Uterus (tissue), 4 donors: Measurements from ENCODE around the gene KRT84. TPM values are rescaled to one million over a fixed set of nuclear protein-coding genes. Genes with fewer than 3 reads are reported as not detected.

ENCODE experiments used
- DNase-seq, 2 donors: peaks; one replicate each; pipeline ENCODE4 v3.0.0-alpha.2; 2019 to 2020
- H3K27ac ChIP-seq, 2 donors: fragments of 200-600 bp; sonication (generic); 1 replicate in 1 of 2; 2 replicates in 1 of 2; pipeline ENCODE4 v1.5.1; 2016 to 2018
- H3K27me3 ChIP-seq, 2 donors: fragments of 200-600 bp; sonication (generic); one replicate each; pipeline ENCODE4 v1.5.1; 2018 to 2019; ENCODE audit warnings: control low read depth in 1 of 2
- H3K36me3 ChIP-seq, 2 donors: fragments of 200-600 bp; sonication (generic); one replicate each; pipeline ENCODE4 v1.5.1; 2019; ENCODE audit warnings: control low read depth in 1 of 2
- H3K4me1 ChIP-seq, 2 donors: fragments of 200-600 bp; sonication (generic); one replicate each; pipeline ENCODE4 v1.5.1; 2018 to 2019; ENCODE audit warnings: control low read depth in 1 of 2
- H3K4me3 ChIP-seq, 2 donors: fragments of 200-600 bp; sonication (generic); 1 replicate in 1 of 2; 2 replicates in 1 of 2; pipeline ENCODE4 v1.5.1; 2018 to 2019; ENCODE audit warnings: mild to moderate bottlenecking in 1 of 2
- H3K9me3 ChIP-seq, 2 donors: fragments of 200-600 bp; sonication (generic); one replicate each; pipeline ENCODE4 v1.5.1; 2019; ENCODE audit warnings: control low read depth in 1 of 2
- CTCF ChIP-seq, 4 experiments: fragments of 200-600 bp in 2 of 4; fragments of 450-650 bp in 2 of 4; sonication (generic) in 2 of 4; IDR thresholded peaks; one replicate each; pipeline ENCODE4 v1.5.1; 2016 to 2019; ENCODE audit warnings: antibody characterized with exemption in 4 of 4, mild to moderate bottlenecking in 2 of 4, moderate library complexity in 1 of 4
- POLR2A ChIP-seq, 2 donors: fragments of 450-650 bp; IDR thresholded peaks; one replicate each; pipeline ENCODE4 v1.6.1; 2016; ENCODE audit warnings: antibody characterized with exemption in 2 of 2, mild to moderate bottlenecking in 1 of 2, moderate library complexity in 1 of 2
- intact Hi-C: fragments of 100-400 bp; cut with DNase I; formaldehyde crosslinking; loops from one replicate; pipeline ENCODE4 v1.15.1; 2023; ENCODE audit warnings: low total_unique reads
- total RNA-seq, 4 donors: library from RNA; depleted of rRNA in 3 of 4; stranded (reverse); fragments of >200 nt in 3 of 4; gene quantifications; one replicate each; pipeline versions ENCODE4 v1.1.0 to v1.2.4, GENCODE V29; 2014 to 2023
- donor health status: DM: yes; HTN: yes; CAD: no.

Gene KRT84, protein sequence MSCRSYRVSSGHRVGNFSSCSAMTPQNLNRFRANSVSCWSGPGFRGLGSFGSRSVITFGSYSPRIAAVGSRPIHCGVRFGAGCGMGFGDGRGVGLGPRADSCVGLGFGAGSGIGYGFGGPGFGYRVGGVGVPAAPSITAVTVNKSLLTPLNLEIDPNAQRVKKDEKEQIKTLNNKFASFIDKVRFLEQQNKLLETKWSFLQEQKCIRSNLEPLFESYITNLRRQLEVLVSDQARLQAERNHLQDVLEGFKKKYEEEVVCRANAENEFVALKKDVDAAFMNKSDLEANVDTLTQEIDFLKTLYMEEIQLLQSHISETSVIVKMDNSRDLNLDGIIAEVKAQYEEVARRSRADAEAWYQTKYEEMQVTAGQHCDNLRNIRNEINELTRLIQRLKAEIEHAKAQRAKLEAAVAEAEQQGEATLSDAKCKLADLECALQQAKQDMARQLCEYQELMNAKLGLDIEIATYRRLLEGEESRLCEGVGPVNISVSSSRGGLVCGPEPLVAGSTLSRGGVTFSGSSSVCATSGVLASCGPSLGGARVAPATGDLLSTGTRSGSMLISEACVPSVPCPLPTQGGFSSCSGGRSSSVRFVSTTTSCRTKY
- total RNA-seq: under 1 TPM in 1 of 4 donors, not detected in 3; 0.14 TPM

DNA sequence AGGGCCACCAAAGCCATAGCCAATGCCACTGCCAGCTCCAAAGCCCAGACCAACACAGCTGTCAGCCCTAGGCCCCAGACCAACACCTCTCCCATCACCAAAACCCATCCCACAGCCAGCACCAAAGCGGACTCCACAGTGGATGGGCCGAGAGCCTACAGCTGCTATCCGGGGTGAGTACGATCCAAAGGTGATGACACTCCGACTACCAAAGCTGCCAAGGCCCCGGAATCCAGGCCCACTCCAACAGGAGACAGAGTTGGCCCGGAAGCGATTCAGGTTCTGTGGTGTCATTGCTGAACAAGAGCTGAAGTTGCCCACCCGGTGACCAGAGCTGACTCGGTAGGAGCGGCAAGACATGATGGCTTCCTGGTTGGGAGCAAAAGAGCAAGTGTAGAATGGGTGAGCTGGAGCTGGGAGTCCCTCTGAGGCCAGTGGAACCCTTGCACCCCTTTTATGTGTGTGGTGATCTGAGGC, at the start of gene KRT84:
Gene KRT84, minus strand, starts transcription at position 427 of the 477 bp plus-strand sequence. Its CDS starts 67 bp downstream, at position 360.
- no peak for DNase-seq
- H3K9me3 ChIP-seq: no peaks in the 10 kb centered on the region
- no peak within 1 kb of the TSS for H3K4me3 ChIP-seq
- no peaks in the 10 kb centered on the region for H3K27me3 ChIP-seq
- no peak within 1 kb of the TSS for H3K27ac ChIP-seq
- H3K36me3 ChIP-seq: no peaks in the 10 kb centered on the region
- intact Hi-C loops: no loop called here
- no peaks in the 10 kb centered on the region for H3K4me1 ChIP-seq
- TF ChIP-seq CTCF (IDR thresholded peaks at IDR 0.05): no peak
- TF ChIP-seq POLR2A (IDR thresholded peaks at IDR 0.05): no peak

DNA sequence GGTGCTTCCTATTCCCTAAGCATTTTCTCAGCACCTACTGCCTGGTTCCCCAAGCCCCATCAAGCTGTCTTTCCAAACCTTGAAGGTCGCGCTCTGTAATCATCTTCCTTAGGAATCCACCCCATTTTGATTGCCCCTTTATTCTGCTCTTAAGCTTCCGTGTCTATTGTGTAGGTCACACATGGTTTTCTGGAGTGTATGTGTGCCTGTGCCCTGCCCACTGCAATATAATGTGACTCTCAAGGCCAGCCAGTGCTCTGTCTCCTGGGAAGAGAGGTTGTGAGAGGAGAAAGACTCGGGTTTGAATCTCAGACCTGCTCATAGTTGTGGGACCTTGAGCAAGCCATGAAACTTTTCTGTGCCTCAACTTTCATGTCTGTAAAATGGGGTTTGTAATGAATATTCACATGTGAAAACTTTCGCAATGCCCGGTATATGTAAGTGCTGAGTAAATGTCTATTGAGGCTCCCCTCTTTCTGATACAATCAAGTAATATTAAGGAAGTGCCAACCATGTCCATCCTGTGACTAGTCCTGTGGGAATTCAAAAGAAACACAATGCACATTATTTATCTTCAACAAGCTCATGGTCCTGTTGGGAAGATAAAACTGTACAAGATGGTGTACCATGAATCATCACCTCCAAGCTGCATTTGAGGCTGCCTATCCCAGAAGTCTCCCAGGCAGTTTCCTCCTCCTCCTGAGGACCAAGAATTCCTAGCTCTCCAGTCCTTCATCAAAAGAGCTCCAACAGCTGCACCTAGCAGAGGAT, 49.5 kb upstream of the KRT84 start:
- Histone ChIP-seq H3K9me3 (no peaks in the 10 kb centered on the region), H3K4me3 (no peak overlapping the region), H3K36me3 (no peaks in the 10 kb centered on the region), H3K4me1 (no peaks in the 10 kb centered on the region), H3K27ac (no peak overlapping the region), H3K27me3 (no peaks in the 10 kb centered on the region)
- intact Hi-C loops: no loop called here
- no peak for DNase-seq
- no peak for TF ChIP-seq POLR2A (IDR thresholded peaks at IDR 0.05)
- TF ChIP-seq CTCF (IDR thresholded peaks at IDR 0.05): no peak

DNA sequence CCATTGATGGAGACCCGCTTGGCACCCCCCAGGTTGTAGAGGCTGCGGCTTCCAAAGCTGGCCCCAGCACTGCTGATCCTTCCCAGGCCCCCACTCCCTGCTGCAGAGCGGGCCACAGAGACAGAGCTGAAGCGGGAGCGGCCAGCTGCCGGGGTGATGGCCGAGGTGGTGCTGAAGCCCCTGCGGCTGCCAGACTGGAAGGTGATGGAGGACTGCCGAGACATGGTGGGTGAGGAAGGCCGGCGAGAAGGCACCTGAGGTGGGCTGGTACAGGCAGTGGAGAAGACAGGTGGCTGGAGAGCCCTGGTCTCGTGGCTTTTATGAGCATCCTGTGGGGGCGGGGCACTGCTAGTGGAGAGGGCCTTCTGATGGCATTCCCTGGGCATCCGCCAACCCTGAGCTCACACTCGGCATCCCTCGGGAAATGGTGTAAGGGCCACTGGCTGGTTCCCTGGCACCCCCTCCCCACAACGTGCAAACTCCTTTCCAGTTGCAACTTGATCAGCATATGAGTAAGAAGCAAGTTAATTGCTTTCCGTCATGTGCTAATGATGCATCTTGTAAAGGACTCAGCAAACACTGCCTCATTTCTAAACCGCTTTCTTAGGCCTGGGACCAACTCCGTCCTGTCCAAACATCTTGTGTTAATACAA, 48.8 kb upstream of the KRT84 start, which contains the start of gene KRT75:
Gene KRT75, minus strand, starts transcription at position 291 of the 653 bp plus-strand sequence. Its CDS starts 67 bp downstream, at position 224.
- no peak for TF ChIP-seq CTCF (IDR thresholded peaks at IDR 0.05)
- TF ChIP-seq POLR2A (IDR thresholded peaks at IDR 0.05): no peak
- Histone ChIP-seq H3K4me3 (no peak within 1 kb of the TSS), H3K9me3 (no peaks in the 10 kb centered on the region), H3K27ac (no peak within 1 kb of the TSS), H3K27me3 (no peaks in the 10 kb centered on the region), H3K36me3 (no peaks in the 10 kb centered on the region), H3K4me1 (no peaks in the 10 kb centered on the region)
- DNase-seq: no peak
- intact Hi-C loops: no loop called here

DNA sequence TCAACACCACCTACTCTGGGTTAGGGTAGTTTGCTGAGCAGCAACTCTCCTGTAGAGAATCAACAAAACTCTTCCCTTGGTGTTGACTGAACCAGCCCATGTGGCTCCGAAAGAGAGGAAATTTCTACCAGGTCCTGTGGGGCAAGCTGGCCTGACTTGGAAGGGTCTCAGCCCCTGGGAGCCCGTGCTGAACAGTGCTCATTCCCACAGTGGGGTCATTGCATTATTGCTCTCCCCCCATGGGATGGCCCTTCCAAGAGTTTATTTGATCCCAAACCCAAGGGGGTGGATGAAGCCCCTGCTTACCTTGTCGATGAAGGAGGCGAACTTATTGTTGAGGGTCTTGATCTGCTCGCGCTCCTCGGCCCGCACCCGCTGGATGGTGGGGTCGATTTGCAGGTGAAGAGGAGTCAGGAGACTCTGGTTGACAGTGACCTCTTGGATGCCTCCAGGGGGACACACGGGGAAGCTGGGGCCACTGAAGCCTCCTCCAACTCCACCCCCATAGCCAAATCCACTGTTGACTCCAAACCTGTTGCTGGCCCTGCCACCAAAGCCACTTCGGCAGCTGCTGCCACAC, 48.1 kb upstream of the KRT84 start:
- intact Hi-C loops: no loop called here

More for the DNA sequence above, 48.1 kb upstream of the KRT84 start:
- no peaks in the 10 kb centered on the region for H3K27me3 ChIP-seq
- H3K4me1 ChIP-seq: no peaks in the 10 kb centered on the region
- TF ChIP-seq POLR2A (IDR thresholded peaks at IDR 0.05) (no peak), CTCF (IDR thresholded peaks at IDR 0.05) (no peak)
- no peak overlapping the region for H3K4me3 ChIP-seq
- no peaks in the 10 kb centered on the region for H3K9me3 ChIP-seq
- H3K27ac ChIP-seq: no peak overlapping the region
- DNase-seq: no peak
- H3K36me3 ChIP-seq: no peaks in the 10 kb centered on the region
